Measurements from ENCODE around the gene ZNF277. TPM values are rescaled to one million over a fixed set of nuclear protein-coding genes. Genes with fewer than 3 reads are reported as not detected.

Gene ZNF277
- total and polyA plus RNA-seq, 2 donors (not counting 3 experiments of a cell fraction or from before 2014, with no cell fraction given): 7.8 to 22.6 TPM

GRCh38 chr7:112307506-112307905, 101.0 kb downstream of the ZNF277 start:
- Histone ChIP-seq H2AFZ (ENCODE audit: low read depth, low read length) (no peak overlapping the region), H3K9me3 (replicated peaks; ENCODE audit: control insufficient read depth, insufficient read depth, low read length) (no peaks in the 10 kb centered on the region), H3K4me2 (ENCODE audit: insufficient read depth, low read length) (no peak overlapping the region), H3K27me3 (ENCODE audit: control insufficient read depth in 2 of 2, insufficient read depth in 2 of 2, low read length in 2 of 2) (no peaks in the 10 kb centered on the region), H4K20me1 (replicated peaks; ENCODE audit: control insufficient read depth, extremely low read depth, insufficient read depth, low read length) (no peaks in the 10 kb centered on the region), H3K4me3 (replicated peaks in 1 of 3; ENCODE audit: insufficient read depth in 1 of 3, low read depth in 1 of 3, low read length in 3 of 3) (no peak overlapping the region), H3K9ac (replicated peaks; ENCODE audit: extremely low read depth, insufficient read depth, low read length) (no peak overlapping the region), H3K36me3 (ENCODE audit: control insufficient read depth in 2 of 2, extremely low read depth in 1 of 2, insufficient read depth in 2 of 2, low read length in 2 of 2) (no peaks in the 10 kb centered on the region), H3K4me1 (ENCODE audit: control insufficient read depth, extremely low read depth, insufficient read depth, low read length) (peaks cover 2% of the 10 kb centered on the region), H3K79me2 (ENCODE audit: control insufficient read depth, insufficient read depth, low read length) (no peaks in the 10 kb centered on the region), H3K9me1 (replicated peaks; ENCODE audit: control insufficient read depth, extremely low read depth, insufficient read depth, low read length) (no peaks in the 10 kb centered on the region), H3K27ac (ENCODE audit: insufficient read depth, low read depth, low read length) (no peak overlapping the region)
- ChIA-PET POLR2A (no interaction called here), CTCF (no interaction called here)
- no peak for TF ChIP-seq JUN (IDR thresholded peaks at IDR 0.05; ENCODE audit: borderline replicate concordance, insufficient read depth, insufficient read length, low read depth)
- TF ChIP-seq MYC (IDR thresholded peaks at IDR 0.05; ENCODE audit: low read depth, low read length): no peak
- no peak for TF ChIP-seq FOS (IDR thresholded peaks at IDR 0.05; ENCODE audit: borderline replicate concordance, insufficient read depth, low read length)
- TF ChIP-seq, protein P1, sequence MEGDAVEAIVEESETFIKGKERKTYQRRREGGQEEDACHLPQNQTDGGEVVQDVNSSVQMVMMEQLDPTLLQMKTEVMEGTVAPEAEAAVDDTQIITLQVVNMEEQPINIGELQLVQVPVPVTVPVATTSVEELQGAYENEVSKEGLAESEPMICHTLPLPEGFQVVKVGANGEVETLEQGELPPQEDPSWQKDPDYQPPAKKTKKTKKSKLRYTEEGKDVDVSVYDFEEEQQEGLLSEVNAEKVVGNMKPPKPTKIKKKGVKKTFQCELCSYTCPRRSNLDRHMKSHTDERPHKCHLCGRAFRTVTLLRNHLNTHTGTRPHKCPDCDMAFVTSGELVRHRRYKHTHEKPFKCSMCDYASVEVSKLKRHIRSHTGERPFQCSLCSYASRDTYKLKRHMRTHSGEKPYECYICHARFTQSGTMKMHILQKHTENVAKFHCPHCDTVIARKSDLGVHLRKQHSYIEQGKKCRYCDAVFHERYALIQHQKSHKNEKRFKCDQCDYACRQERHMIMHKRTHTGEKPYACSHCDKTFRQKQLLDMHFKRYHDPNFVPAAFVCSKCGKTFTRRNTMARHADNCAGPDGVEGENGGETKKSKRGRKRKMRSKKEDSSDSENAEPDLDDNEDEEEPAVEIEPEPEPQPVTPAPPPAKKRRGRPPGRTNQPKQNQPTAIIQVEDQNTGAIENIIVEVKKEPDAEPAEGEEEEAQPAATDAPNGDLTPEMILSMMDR (IDR thresholded peaks at IDR 0.05; ENCODE audit: extremely low read depth in 1 of 2, insufficient read depth in 1 of 2, low read depth in 1 of 2, low read length in 2 of 2): no peak
- TF ChIP-seq GATA2 (IDR thresholded peaks at IDR 0.05; ENCODE audit: insufficient read depth, insufficient read length, low read depth, low read length): no peak
- no peak for TF ChIP-seq MAX (IDR thresholded peaks at IDR 0.05; ENCODE audit: insufficient read depth, insufficient read length)
- no peak for TF ChIP-seq POLR2AphosphoS5 (IDR thresholded peaks at IDR 0.05; ENCODE audit: insufficient read depth, low read depth, low read length)
- no peak for TF ChIP-seq POLR2A (IDR thresholded peaks at IDR 0.05; ENCODE audit: low read depth, low read length)
- no peak for TF ChIP-seq EZH2 (IDR thresholded peaks at IDR 0.05; ENCODE audit: borderline replicate concordance, low read depth, low read length, severe bottlenecking)
- DNase-seq (ENCODE audit: low read depth, low spot score) (no peak), FAIRE-seq (no peak)
- intact Hi-C loops (cut with micrococcal nuclease): no loop called here
- dilution Hi-C loops (cut with MboI; ENCODE audit: extremely low pct_ligation_motif_present, low sequenced_read_pairs): no loop called here
- BruUV-seq (replicated peaks): no TSS peak

All from endothelial cell of umbilical vein (primary cell).